Measurements from ENCODE around the gene HOMER2. TPM values are rescaled to one million over a fixed set of nuclear protein-coding genes. Genes with fewer than 3 reads are reported as not detected.
"Not testable (repeated sequence)": the region's sequence is repeated elsewhere in the genome, so short reads cannot be mapped to it uniquely, and the experiment has no call there.

Gene HOMER2
- total RNA-seq, 1 experiment from 2014 or later, result 19.7 TPM

GRCh38 chr15:82943176-82943575, 9.3 kb downstream of the HOMER2 start:
- Histone ChIP-seq H3K9me3 (no peaks in the 10 kb centered on the region), H3K36me3 (no peaks in the 10 kb centered on the region), H3K4me3 (no peak overlapping the region), H3K27me3 (no peaks in the 10 kb centered on the region)
- DNase-seq, result peak; percentile 15

DNA sequence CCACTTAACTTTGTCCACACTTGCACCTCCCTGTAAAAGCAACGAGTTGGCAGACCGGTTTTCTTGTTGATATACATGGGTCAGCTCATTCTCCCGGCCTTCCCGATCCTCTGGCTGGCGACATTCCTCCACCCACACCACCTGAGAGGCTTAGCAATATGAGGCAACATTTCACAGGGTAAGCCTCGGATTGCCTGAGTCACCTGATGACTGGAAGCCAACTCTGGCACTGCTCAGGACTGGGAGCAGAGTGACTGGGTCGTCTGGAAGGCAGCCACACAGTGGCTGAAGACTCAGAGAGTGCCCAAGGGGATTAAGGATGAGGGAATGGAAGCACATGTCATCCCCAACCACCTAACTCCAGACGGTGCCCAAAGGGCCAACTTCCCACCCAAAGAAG, 9.8 kb downstream of the HOMER2 start:
- Histone ChIP-seq H3K27me3 (no peaks in the 10 kb centered on the region), H3K4me3 (no peak overlapping the region), H3K9me3 (no peaks in the 10 kb centered on the region), H3K36me3 (no peaks in the 10 kb centered on the region)
- DNase-seq, result peak; percentile 93

- not testable (repeated sequence) for H3K4me3 ChIP-seq, H3K36me3 ChIP-seq, H3K27me3 ChIP-seq, DNase-seq, H3K9me3 ChIP-seq
Measured at GRCh38 chr15:82939678-82940077, 12.8 kb downstream of the HOMER2 start.

DNA sequence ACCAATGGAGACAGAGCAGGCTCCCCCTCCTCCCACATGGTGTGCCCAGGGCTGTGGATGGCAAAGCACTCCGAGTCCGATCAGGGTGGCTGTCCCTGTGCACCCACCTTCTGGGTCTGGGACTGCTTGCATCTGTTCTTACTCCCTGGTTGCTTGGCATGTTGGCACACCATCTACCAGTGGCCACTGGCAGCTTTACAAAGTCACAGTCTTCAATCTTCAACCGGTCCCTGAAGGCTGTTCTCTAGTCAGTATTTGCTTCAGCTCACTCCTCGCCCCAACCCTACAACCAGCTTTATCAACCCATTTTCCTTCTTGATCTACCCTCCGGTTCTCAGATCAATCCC, 14.8 kb downstream of the HOMER2 start:
- Histone ChIP-seq H3K27me3 (no peaks in the 10 kb centered on the region), H3K36me3 (no peaks in the 10 kb centered on the region), H3K4me3 (no peak overlapping the region), H3K9me3 (no peaks in the 10 kb centered on the region)
- DNase-seq, result no peak

GRCh38 chr15:82936966-82937711, 15.4 kb downstream of the HOMER2 start:
- H3K27me3 ChIP-seq, result no peaks in the 10 kb centered on the region
- no peaks in the 10 kb centered on the region for H3K36me3 ChIP-seq
- DNase-seq, result peak; percentile 59
- H3K9me3 ChIP-seq, result no peaks in the 10 kb centered on the region
- no peak overlapping the region for H3K4me3 ChIP-seq

GRCh38 chr15:82935382-82935781, 17.1 kb downstream of the HOMER2 start:
- Histone ChIP-seq H3K36me3 (no peaks in the 10 kb centered on the region), H3K9me3 (no peaks in the 10 kb centered on the region), H3K4me3 (no peak overlapping the region), H3K27me3 (no peaks in the 10 kb centered on the region)
- DNase-seq, result no peak

DNA sequence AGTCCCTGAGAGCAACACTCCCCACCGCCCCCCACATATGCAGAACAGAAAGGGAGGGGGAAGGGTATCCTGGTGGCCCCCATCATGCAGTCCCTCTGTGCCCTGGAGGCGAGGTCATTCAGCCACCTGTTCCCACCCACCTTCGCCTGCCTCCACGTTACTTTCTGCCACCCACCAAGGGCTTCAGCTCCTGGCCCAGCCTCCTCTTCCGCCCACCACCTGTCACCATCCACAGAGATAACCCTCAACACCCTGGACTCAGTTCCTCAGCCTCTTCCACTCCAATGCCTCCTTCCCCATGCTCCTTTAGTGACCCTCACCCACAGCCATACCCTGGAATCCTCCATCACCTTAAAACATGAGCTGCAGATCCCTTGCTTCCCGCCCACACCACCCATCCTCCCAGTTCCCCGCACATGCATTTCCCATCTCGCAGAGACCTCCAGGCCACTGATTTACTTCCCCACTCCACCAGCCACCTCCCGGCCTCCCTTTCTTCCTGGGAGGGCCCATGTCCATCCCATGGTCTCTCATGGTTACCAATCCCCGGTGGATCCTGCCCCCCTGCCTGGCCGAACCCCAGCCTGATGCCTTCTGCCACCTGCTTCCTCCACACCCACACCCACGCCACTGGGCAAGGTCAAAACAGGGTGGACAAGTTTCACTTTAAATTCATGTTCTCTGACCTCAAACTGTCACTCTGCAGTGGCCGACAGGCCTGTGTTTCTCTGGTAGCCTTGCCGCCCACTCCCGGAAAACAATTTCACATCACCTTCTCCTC, 18.2 kb downstream of the HOMER2 start:
- no peaks in the 10 kb centered on the region for H3K9me3 ChIP-seq
- no peaks in the 10 kb centered on the region for H3K27me3 ChIP-seq
- no peak for DNase-seq
- H3K36me3 ChIP-seq, result no peaks in the 10 kb centered on the region
- H3K4me3 ChIP-seq, result no peak overlapping the region

DNA sequence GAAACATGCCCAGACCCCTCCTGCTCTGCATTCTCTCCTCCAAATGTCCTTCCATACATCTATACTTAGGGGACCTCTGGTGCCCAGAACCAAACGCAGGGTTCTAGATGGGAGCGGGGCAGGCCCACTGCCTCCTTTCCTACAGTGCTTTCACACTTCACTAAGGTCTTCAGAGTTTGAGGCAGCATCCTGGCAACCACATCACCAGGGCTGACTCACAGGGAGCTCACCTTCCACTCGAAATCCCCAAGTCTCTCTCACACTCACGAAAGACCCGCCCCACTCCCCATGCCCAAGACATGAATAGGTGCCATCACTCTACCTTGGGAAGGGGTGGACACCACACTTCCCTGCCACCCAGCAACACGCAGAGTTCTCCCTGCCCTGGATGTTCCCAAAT, 18.9 kb downstream of the HOMER2 start:
- H3K36me3 ChIP-seq, result no peaks in the 10 kb centered on the region
- DNase-seq, result peak; percentile 9
- H3K4me3 ChIP-seq, result no peak overlapping the region
- H3K27me3 ChIP-seq, result no peaks in the 10 kb centered on the region
- no peaks in the 10 kb centered on the region for H3K9me3 ChIP-seq

- Histone ChIP-seq H3K9me3 (no peaks in the 10 kb centered on the region), H3K27me3 (no peaks in the 10 kb centered on the region), H3K4me3 (no peak overlapping the region), H3K36me3 (no peaks in the 10 kb centered on the region)
- DNase-seq, result no peak
Measured at GRCh38 chr15:82931221-82931620, 21.3 kb downstream of the HOMER2 start.

DNA sequence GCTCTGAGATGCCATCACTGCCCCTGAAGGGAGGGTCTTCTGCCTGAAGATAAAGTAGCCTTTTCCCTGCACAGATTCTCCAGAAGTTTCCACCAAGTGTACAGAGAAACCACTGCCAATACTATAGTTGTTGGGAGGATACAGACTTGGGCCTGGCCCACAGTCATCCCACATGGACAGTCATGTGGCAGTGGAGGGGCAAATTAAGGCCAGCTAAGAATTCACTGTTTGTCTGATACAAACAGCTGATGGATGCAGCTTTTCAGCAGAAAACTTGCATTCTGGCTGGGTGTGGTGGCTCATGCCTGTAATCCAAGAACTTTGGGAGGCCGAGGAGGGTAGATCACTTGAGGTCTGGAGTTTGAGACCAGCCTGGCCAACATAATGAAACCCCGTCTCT, 22.1 kb downstream of the HOMER2 start:
- H3K4me3 ChIP-seq, result no peak overlapping the region
- no peaks in the 10 kb centered on the region for H3K9me3 ChIP-seq
- no peaks in the 10 kb centered on the region for H3K27me3 ChIP-seq

GRCh38 chr15:82928711-82929110, 23.8 kb downstream of the HOMER2 start:
- Histone ChIP-seq H3K9me3 (no peaks in the 10 kb centered on the region), H3K4me3 (no peak overlapping the region), H3K27me3 (no peaks in the 10 kb centered on the region), H3K36me3 (no peaks in the 10 kb centered on the region)
- DNase-seq, result no peak

More for the DNA sequence above, 22.1 kb downstream of the HOMER2 start:
- H3K36me3 ChIP-seq, result no peaks in the 10 kb centered on the region
- no peak for DNase-seq

DNA sequence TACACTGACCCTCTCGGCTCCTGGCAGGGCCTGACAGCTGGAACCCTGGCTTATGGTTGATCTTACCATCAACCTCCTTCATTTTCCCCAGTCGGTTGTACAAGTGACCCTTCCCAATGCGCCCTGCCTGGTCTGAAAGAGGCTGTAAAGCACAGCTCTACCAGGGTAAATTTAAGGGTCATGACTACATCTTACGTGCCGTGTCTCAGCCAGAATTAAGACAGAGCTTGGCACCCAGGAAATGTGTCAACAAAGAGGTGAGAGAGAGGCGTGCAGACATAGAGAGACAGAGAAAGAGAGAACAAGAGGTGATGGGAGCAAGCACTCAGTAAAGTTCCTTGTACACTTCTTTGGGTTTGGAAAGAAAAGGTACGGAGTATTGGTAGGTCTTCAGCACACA, 28.8 kb downstream of the HOMER2 start:
- Histone ChIP-seq H3K9me3 (no peaks in the 10 kb centered on the region), H3K27me3 (no peaks in the 10 kb centered on the region), H3K36me3 (no peaks in the 10 kb centered on the region), H3K4me3 (no peak overlapping the region)
- no peak for DNase-seq

DNA sequence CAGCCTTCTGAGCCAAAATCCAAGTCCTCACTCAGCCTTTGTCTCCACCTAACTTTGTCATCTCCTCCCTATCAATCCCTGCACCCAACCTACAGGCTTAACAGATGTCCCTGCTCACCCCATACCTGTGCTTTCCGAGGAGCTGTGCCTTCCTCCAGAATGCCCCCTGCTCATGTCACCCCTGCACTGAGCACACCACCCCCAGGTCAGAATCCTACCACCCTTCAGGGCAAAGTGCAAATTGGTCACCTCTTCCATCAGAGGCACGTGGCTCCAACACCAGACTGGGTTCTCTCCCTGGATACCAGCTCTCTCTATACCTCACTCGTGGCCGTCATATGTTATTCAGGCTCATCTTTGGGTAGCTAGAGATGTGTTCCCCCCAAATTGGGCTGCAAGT, 29.8 kb downstream of the HOMER2 start:
- Histone ChIP-seq H3K27me3 (no peaks in the 10 kb centered on the region), H3K9me3 (no peaks in the 10 kb centered on the region), H3K36me3 (no peaks in the 10 kb centered on the region), H3K4me3 (no peak overlapping the region)
- DNase-seq, result no peak

- no peaks in the 10 kb centered on the region for H3K27me3 ChIP-seq
- DNase-seq, result no peak
Measured at GRCh38 chr15:82921939-82922338, 30.6 kb downstream of the HOMER2 start.

DNA sequence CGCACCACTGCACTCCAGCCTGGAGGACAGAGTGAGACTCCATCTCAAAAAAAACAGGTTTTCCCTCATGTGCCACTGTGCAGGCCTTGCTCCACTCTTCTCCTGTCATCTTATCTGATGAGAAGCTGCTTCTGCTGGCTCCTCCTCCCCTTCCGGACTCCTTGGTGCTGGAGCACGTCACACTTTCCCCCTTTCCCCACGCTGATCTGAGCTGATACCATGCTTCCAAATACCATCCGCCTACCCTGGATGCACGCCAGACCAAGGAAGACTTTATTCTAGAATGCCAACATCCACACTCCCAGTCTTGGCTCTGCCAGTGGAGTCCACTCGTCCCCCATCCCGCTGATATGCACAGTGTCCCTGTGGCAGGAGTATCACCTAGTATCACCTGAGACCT, 31.3 kb downstream of the HOMER2 start:
- no peak for DNase-seq
- H3K4me3 ChIP-seq, result no peak overlapping the region
- H3K9me3 ChIP-seq, result no peaks in the 10 kb centered on the region
- H3K36me3 ChIP-seq, result no peaks in the 10 kb centered on the region
- no peaks in the 10 kb centered on the region for H3K27me3 ChIP-seq

More at GRCh38 chr15:82921939-82922338, 30.6 kb downstream of the HOMER2 start:
- no peaks in the 10 kb centered on the region for H3K36me3 ChIP-seq
- H3K9me3 ChIP-seq, result no peaks in the 10 kb centered on the region
- no peak overlapping the region for H3K4me3 ChIP-seq

DNA sequence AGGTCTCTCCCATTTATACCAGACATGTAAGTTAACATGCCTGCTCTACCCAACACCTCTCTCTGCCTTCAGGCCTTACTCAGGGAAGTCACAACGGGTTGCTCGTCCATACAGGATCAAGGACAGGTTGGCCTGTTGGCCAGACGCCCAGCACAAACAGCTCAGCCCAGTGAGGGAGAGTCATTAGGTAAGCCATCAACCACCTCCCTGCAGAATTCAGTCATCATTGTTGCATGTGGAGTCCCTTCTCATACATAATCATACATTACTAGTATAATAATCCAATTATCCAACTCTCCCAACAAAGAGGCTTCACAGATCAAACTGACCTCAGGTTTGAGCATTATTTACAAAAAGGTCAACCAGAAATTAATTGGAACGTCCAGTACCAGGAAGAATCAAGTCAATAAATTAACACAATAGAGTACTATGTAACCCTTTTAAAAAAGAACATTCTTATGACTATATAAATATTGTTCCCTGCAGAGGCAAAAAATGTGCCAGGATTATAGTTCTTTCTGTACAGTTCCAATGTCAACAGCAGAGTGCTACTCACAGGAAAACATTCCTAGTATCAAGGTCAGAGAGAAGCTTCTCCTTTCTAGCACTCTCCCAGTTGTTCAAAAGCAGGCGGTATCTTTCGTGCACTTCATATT, 33.2 kb downstream of the HOMER2 start:
- Histone ChIP-seq H3K36me3 (no peaks in the 10 kb centered on the region), H3K4me3 (no peak overlapping the region), H3K9me3 (no peaks in the 10 kb centered on the region), H3K27me3 (no peaks in the 10 kb centered on the region)
- no peak for DNase-seq

DNA sequence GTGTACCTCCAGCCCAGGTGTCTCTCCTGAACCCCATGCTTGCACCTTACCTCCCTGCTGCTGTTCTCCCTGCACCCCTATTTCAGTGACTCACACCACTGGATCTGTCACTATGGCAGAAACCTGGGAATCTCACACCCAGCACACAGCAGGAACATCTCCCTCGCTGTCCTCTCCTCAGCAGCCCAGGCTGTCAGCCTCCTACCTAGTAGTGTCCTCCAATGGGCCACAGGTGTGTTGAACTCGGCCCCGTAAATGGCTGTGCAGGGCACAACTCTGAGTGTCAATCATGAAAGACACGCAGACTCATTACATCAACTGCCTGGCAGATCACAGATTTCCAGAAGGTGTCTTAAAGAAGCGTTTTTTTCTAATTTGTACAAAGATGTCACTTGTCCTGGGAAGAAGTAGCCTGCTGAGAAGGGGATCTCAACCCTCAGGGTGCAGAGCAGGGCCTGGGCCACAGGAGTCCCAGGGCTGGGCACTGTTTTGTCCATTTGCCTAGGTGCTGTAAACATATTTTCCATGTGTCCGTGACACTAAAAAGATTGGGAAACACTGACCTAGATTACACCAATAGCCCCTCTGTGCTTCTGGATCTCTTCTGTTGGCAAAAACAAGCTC, 33.8 kb downstream of the HOMER2 start:
- Histone ChIP-seq H3K36me3 (no peaks in the 10 kb centered on the region), H3K27me3 (no peaks in the 10 kb centered on the region), H3K9me3 (no peaks in the 10 kb centered on the region), H3K4me3 (no peak overlapping the region)
- no peak for DNase-seq

All from MG63 (cell line).